ENCODE results near the gene PLEKHG2. TPM values are rescaled to one million over a fixed set of nuclear protein-coding genes. Genes with fewer than 3 reads are reported as not detected.
A peak's percentile ranks its signal among the peaks of the same experiment; 100 is the strongest.

The PLEKHG2 gene
- total and polyA plus RNA-seq, 9 of the 15 experiments (the other 6 are each of a cell fraction or from before 2014, with no cell fraction given) = 0.98 to 45.7 (median 9.8) TPM

DNA sequence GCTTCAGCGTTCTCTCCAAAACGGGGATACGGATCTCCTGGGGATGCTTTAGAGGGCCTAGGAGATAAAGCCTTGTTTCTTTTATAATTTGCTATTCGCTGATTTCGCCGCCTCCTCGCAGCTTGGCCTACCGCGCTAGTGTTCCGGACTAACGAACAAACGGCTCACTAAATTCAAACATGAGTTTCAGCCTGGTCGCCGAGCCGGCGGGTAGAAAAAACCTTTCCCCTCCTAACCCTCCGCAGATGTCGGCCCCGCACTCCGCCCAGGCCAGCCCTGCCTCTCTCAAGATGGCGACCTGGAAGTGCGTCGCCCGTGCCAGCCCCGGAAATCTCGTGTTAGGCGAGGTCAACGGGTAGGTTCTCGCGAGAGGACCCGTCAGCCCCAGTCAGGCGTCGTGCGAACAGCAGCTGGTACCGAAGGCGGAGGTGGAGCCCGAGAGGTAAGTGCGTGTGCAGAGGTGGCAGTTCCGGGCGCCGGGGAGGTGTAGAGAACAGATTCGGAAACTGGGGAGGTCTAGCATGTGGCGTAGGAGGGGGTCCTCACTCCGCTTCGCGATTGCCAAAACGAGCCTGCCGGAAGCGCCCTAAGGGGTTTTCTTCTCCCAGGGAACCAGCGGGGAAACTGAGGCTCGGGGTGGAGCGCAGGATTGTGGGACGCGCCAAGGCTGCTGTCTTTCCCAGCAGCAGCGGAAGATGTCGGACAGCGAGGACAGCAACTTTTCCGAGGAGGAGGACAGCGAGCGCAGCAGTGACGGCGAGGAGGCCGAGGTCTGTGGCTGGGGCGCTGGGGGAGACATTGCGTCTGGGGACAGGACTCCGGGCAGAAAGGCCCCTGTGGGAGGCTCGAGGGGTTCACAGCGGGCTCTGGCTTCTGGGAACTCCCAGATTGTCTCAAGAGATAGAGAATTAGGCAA lies 33.0 kb downstream of the PLEKHG2 start, which contains the start of gene SUPT5H (continued):
- no peak for TF ChIP-seq FOXJ2 (tag; IDR thresholded peaks at IDR 0.05)
- peak; percentile 87 for TF ChIP-seq MYC (IDR thresholded peaks at IDR 0.05; ENCODE audit: low read depth, low read length)
- TF ChIP-seq MYC (CRISPR knock-in tag; IDR thresholded peaks at IDR 0.05; ENCODE audit: borderline replicate concordance, low read depth) = peak; percentile 67; the same call in 1 of the 2 replicates
- TF ChIP-seq CBX5 (IDR thresholded peaks at IDR 0.05; ENCODE audit: borderline replicate concordance, low read depth) = no peak
- no peak for TF ChIP-seq SREBF1 (IDR thresholded peaks at IDR 0.05; ENCODE audit: borderline replicate concordance, low read depth, low read length)
- no peak for TF ChIP-seq RBM15 (IDR thresholded peaks at IDR 0.05; ENCODE audit: insufficient read depth, low read length)
- TF ChIP-seq, protein P1, sequence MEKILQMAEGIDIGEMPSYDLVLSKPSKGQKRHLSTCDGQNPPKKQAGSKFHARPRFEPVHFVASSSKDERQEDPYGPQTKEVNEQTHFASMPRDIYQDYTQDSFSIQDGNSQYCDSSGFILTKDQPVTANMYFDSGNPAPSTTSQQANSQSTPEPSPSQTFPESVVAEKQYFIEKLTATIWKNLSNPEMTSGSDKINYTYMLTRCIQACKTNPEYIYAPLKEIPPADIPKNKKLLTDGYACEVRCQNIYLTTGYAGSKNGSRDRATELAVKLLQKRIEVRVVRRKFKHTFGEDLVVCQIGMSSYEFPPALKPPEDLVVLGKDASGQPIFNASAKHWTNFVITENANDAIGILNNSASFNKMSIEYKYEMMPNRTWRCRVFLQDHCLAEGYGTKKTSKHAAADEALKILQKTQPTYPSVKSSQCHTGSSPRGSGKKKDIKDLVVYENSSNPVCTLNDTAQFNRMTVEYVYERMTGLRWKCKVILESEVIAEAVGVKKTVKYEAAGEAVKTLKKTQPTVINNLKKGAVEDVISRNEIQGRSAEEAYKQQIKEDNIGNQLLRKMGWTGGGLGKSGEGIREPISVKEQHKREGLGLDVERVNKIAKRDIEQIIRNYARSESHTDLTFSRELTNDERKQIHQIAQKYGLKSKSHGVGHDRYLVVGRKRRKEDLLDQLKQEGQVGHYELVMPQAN (IDR thresholded peaks at IDR 0.05; ENCODE audit: borderline replicate concordance) = peak; percentile 92
- TF ChIP-seq NONO (IDR thresholded peaks at IDR 0.05; ENCODE audit: low read depth in 2 of 2, low read length in 1 of 2) = 0 out of 4 replicates have a peak, but pooled peaks of 1 of the 2 experiments have one; percentile 48
- peak; percentile 86 for TF ChIP-seq GABPB1 (CRISPR knock-in tag; IDR thresholded peaks at IDR 0.05)
- peak; percentile 46 for TF ChIP-seq ASH1L (IDR thresholded peaks at IDR 0.05; ENCODE audit: borderline replicate concordance, low read depth, partially characterized antibody)
- TF ChIP-seq, protein P2, sequence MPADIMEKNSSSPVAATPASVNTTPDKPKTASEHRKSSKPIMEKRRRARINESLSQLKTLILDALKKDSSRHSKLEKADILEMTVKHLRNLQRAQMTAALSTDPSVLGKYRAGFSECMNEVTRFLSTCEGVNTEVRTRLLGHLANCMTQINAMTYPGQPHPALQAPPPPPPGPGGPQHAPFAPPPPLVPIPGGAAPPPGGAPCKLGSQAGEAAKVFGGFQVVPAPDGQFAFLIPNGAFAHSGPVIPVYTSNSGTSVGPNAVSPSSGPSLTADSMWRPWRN (IDR thresholded peaks at IDR 0.05; ENCODE audit: low read depth) = no peak
- TF ChIP-seq MYNN (IDR thresholded peaks at IDR 0.05) = peak; percentile 70; the same call in 1 of the 2 replicates
- TF ChIP-seq MYNN (CRISPR knock-in tag; IDR thresholded peaks at IDR 0.05) = no peak
- TF ChIP-seq ZC3H8 (IDR thresholded peaks at IDR 0.05) = no peak
- TF ChIP-seq SRSF3 (IDR thresholded peaks at IDR 0.05; ENCODE audit: insufficient read depth, low read length) = no peak
- TF ChIP-seq MAFK (IDR thresholded peaks at IDR 0.05; ENCODE audit: low read length) = no peak
- TF ChIP-seq, protein P3, sequence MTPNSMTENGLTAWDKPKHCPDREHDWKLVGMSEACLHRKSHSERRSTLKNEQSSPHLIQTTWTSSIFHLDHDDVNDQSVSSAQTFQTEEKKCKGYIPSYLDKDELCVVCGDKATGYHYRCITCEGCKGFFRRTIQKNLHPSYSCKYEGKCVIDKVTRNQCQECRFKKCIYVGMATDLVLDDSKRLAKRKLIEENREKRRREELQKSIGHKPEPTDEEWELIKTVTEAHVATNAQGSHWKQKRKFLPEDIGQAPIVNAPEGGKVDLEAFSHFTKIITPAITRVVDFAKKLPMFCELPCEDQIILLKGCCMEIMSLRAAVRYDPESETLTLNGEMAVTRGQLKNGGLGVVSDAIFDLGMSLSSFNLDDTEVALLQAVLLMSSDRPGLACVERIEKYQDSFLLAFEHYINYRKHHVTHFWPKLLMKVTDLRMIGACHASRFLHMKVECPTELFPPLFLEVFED (CRISPR knock-in tag; conservative IDR thresholded peaks at IDR 0.05) = no peak
- no peak for TF ChIP-seq RBM22 (IDR thresholded peaks at IDR 0.05; ENCODE audit: low read depth, low read length, poor library complexity, severe bottlenecking)
- peak; percentile 95 for TF ChIP-seq CREM (IDR thresholded peaks at IDR 0.05; ENCODE audit: low read depth)
- TF ChIP-seq BRF1 (IDR thresholded peaks at IDR 0.05; ENCODE audit: borderline replicate concordance, extremely low read depth, insufficient read length) = no peak
- TF ChIP-seq ZFP36 (IDR thresholded peaks at IDR 0.05; ENCODE audit: low read depth, low read length, partially characterized antibody) = no peak
- TF ChIP-seq ZNF212 (CRISPR knock-in tag; IDR thresholded peaks at IDR 0.05) = no peak
- TF ChIP-seq POLR2G (IDR thresholded peaks at IDR 0.05; ENCODE audit: low read depth, low read length) = peak; percentile 95
- TF ChIP-seq SMAD2 (IDR thresholded peaks at IDR 0.05; ENCODE audit: low read depth, low read length) = no peak
- TF ChIP-seq SIN3A (IDR thresholded peaks at IDR 0.05; ENCODE audit: borderline replicate concordance in 2 of 2, control insufficient read depth in 1 of 2, low read depth in 2 of 2, low read length in 2 of 2) = peak; percentile 92 to 98; a peak in 3 of 4 replicates
